Neuronal stem cell (in vitro differentiated cells): ENCODE measurements around the gene EYS.

Experiments
- DNase-seq: peaks from one replicate; pipeline ENCODE4 v3.0.0-alpha.2; 2013; ENCODE audit warnings: low spot score
- H2AFZ ChIP-seq: one replicate; pipeline ENCODE4 v1.6.1; 2013; ENCODE audit warnings: mild to moderate bottlenecking, low read length, inconsistent platforms
- H2AK5ac ChIP-seq: 2 replicates; pipeline ENCODE4 v1.6.1; 2013; ENCODE audit warnings: low read depth, mild to moderate bottlenecking, inconsistent platforms, low read length, moderate library complexity, mixed read lengths
- H2BK120ac ChIP-seq: 2 replicates; pipeline ENCODE4 v1.6.1; 2013; ENCODE audit warnings: low read depth, mild to moderate bottlenecking, inconsistent platforms, low read length, moderate library complexity, mixed read lengths
- H2BK12ac ChIP-seq: one replicate; pipeline ENCODE4 v1.6.1; 2013; ENCODE audit warnings: low read length, inconsistent platforms
- H2BK15ac ChIP-seq: 2 replicates; pipeline ENCODE4 v1.6.1; 2013; ENCODE audit warnings: mild to moderate bottlenecking, low read length, inconsistent platforms, mixed read lengths
- H2BK5ac ChIP-seq: one replicate; pipeline ENCODE4 v1.6.1; 2013; ENCODE audit warnings: inconsistent platforms, mild to moderate bottlenecking, low read length, moderate library complexity
- H3K14ac ChIP-seq: one replicate; pipeline ENCODE4 v1.6.1; 2013; ENCODE audit warnings: low read length, inconsistent platforms
- H3K18ac ChIP-seq: 2 replicates; pipeline ENCODE4 v1.6.1; 2013; ENCODE audit warnings: low read length, inconsistent platforms
- H3K23ac ChIP-seq: 2 replicates; pipeline ENCODE4 v1.6.1; 2013; ENCODE audit warnings: low read depth, mild to moderate bottlenecking, mixed read lengths, low read length, inconsistent platforms; ENCODE audit not compliant: poor library complexity
- H3K27ac ChIP-seq: replicated peaks from 3 replicates; pipeline ENCODE4 v1.5.1; 2013; ENCODE audit warnings: low read length, inconsistent platforms
- H3K27me3 ChIP-seq, 3 experiments: 2 replicates each; pipeline ENCODE4 v1.6.1; 2013; ENCODE audit warnings: low read length in 3 of 3, mild to moderate bottlenecking in 2 of 3, inconsistent platforms in 1 of 3, low read depth in 1 of 3, mixed read lengths in 1 of 3, moderate library complexity in 1 of 3; ENCODE audit not compliant: control insufficient read depth in 3 of 3, insufficient read depth in 3 of 3
- H3K36me3 ChIP-seq, 2 donors: replicated peaks in 1 of 2; 2 replicates each; pipeline ENCODE4 v1.6.1; 2013; ENCODE audit warnings: low read length in 2 of 2; ENCODE audit not compliant: control insufficient read depth in 2 of 2, insufficient read depth in 2 of 2
- H3K4ac ChIP-seq: 2 replicates; pipeline ENCODE4 v1.6.1; 2013; ENCODE audit warnings: inconsistent platforms, mild to moderate bottlenecking, low read length, moderate library complexity
- H3K4me1 ChIP-seq, 2 donors: 1 replicate in 1 of 2; 2 replicates in 1 of 2; pipeline ENCODE4 v1.6.1; 2013; ENCODE audit warnings: low read length in 2 of 2, low read depth in 1 of 2; ENCODE audit not compliant: control insufficient read depth in 2 of 2, insufficient read depth in 1 of 2
- H3K4me2 ChIP-seq: one replicate; pipeline ENCODE4 v1.6.1; 2013; ENCODE audit warnings: mild to moderate bottlenecking, low read length, inconsistent platforms; ENCODE audit not compliant: insufficient read depth, poor library complexity, severe bottlenecking
- H3K4me3 ChIP-seq, 2 donors: 2 replicates each; pipeline ENCODE4 v1.5.1; 2013; ENCODE audit warnings: low read length in 2 of 2, mild to moderate bottlenecking in 2 of 2, inconsistent platforms in 1 of 2, moderate library complexity in 1 of 2
- H3K79me1 ChIP-seq: one replicate; pipeline ENCODE4 v1.6.1; 2013; ENCODE audit warnings: low read depth, mild to moderate bottlenecking, inconsistent platforms, low read length, moderate library complexity
- H3K9ac ChIP-seq: one replicate; pipeline ENCODE4 v1.6.1; 2013; ENCODE audit warnings: mild to moderate bottlenecking, low read depth, low read length, inconsistent platforms; ENCODE audit not compliant: poor library complexity
- H3K9me3 ChIP-seq, 2 donors: replicated peaks in 1 of 2; 2 replicates each; pipeline versions ENCODE3 to v1.6.1; 2013; ENCODE audit warnings: low read length in 2 of 2, mild to moderate bottlenecking in 2 of 2, inconsistent platforms in 1 of 2, low read depth in 1 of 2, mixed read lengths in 1 of 2, moderate library complexity in 1 of 2; ENCODE audit not compliant: control insufficient read depth in 2 of 2, insufficient read depth in 1 of 2
- H4K8ac ChIP-seq: one replicate; pipeline ENCODE4 v1.6.1; 2013; ENCODE audit warnings: low read depth, mild to moderate bottlenecking, inconsistent platforms, low read length, moderate library complexity
- H4K91ac ChIP-seq: one replicate; pipeline ENCODE4 v1.6.1; 2013; ENCODE audit warnings: low read length, low read depth, mild to moderate bottlenecking, inconsistent platforms; ENCODE audit not compliant: poor library complexity
- WGBS, 2 donors: extraction: QIAGEN DNeasy Blood & Tissue Kit; methylation state at CpG; one replicate each; pipeline ENCODE4 v1.1.7; 2013; ENCODE audit warnings: missing lambda C conversion rate in 2 of 2, mixed read lengths in 1 of 2; ENCODE audit not compliant: insufficient read length in 2 of 2, insufficient replicate concordance in 1 of 2; ENCODE audit errors: extremely low coverage in 2 of 2; 5-methylcytosine and 5-hydroxymethylcytosine counted together

Gene EYS

DNA sequence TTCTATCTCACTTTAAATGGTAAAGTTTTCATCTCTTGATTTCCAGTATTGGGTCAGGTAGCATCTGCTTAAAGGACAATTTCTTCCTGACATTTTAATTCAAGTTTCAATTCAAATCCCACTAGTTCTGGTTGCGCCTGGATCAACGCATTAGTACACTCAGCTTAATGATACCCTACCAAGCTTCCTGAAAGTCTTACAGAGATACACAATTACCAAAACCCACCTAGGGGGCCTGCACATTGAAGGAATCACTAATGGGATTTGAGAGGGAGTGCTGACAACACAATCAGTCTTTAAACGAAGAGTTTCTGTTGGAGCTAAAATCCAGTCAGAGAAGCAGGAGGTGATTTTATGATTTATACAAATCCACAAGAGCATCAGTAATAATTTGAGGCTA, 1778.4 kb downstream of the EYS start:
- WGBS, 2 donors: no CpG with 5 or more reads among the region's 3 CpGs
- Histone ChIP-seq H2AK5ac (no peak overlapping the region), H3K4me2 (no peak overlapping the region), H3K36me3 (no peaks in the 10 kb centered on the region), H3K14ac (no peak overlapping the region), H4K8ac (no peak overlapping the region), H3K27me3 (no peaks in the 10 kb centered on the region), H3K27ac (peak overlapping the region; percentile 34), H3K4ac (no peak overlapping the region), H2AFZ (peak overlapping the region; percentile 14), H3K4me3 (no peak overlapping the region), H2BK120ac (no peak overlapping the region), H3K18ac (no peak overlapping the region), H2BK12ac (no peak overlapping the region), H3K4me1 (peaks cover 0 to 1% of the 10 kb centered on the region in 2 donors), H3K9ac (no peak overlapping the region), H3K9me3 (no peaks in the 10 kb centered on the region), H3K23ac (no peak overlapping the region), H2BK15ac (no peak overlapping the region), H2BK5ac (no peak overlapping the region), H3K79me1 (no peaks in the 10 kb centered on the region), H4K91ac (no peak overlapping the region)
- DNase-seq: no peak

DNA sequence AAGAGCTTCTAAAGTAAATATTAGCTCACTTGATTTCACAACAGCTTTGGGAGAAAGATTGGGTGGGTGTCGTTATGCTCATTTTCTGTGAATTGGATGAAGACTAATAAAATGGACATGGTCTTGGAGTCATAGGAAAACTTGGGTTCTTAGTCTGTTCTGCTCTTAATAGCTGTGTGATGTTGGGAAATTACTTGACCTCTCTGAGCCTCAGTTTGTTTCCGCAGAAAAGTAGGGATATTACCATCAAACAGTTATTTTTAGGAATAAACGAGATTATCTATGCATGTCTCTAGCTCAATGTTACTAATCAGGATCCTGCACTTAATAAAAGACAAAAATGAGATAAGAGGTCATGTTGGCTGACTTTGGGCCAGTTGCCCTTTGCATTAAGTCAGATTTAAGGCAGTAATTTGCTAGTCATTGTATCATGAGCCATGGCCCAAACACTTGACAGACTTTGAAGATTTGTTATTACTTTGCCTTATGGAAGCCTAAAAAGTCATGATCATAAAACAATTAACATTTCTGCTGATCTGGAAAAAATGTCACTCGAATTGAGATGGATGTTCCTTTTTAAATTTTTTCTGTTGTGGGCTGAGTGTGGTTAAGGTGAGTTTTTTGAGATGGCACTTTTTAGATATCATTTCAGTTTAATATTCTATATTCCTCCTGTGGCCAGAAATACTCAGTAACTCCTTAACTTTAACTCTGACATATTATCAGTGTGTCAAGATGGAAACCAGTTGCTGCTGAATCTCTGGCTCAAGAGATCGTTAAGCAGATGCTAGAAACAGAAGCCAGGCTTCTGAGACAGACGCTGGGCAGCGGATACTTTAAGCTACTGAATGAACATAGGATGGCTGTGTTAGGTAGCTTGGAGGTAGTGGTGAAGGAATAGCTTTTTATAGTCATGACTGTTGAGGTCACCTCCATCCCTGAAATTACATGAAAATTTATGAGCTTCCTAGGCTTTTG, 1779.8 kb downstream of the EYS start:
- Histone ChIP-seq H3K9me3 (no peaks in the 10 kb centered on the region), H2AFZ (no peak overlapping the region), H3K4ac (no peak overlapping the region), H3K23ac (no peak overlapping the region), H3K27me3 (no peaks in the 10 kb centered on the region), H2BK5ac (no peak overlapping the region), H3K4me1 (peaks cover 0 to 1% of the 10 kb centered on the region in 2 donors), H3K18ac (no peak overlapping the region), H3K79me1 (no peaks in the 10 kb centered on the region), H2BK120ac (no peak overlapping the region), H3K9ac (no peak overlapping the region), H2BK12ac (no peak overlapping the region), H3K4me3 (no peak overlapping the region), H2BK15ac (no peak overlapping the region), H4K8ac (no peak overlapping the region), H2AK5ac (no peak overlapping the region), H3K14ac (no peak overlapping the region), H3K27ac (no peak overlapping the region), H3K4me2 (no peak overlapping the region), H3K36me3 (no peaks in the 10 kb centered on the region), H4K91ac (no peak overlapping the region)
- DNase-seq: no peak
- no CpG with 5 or more reads among the region's 7 CpGs for WGBS, 2 donors

DNA sequence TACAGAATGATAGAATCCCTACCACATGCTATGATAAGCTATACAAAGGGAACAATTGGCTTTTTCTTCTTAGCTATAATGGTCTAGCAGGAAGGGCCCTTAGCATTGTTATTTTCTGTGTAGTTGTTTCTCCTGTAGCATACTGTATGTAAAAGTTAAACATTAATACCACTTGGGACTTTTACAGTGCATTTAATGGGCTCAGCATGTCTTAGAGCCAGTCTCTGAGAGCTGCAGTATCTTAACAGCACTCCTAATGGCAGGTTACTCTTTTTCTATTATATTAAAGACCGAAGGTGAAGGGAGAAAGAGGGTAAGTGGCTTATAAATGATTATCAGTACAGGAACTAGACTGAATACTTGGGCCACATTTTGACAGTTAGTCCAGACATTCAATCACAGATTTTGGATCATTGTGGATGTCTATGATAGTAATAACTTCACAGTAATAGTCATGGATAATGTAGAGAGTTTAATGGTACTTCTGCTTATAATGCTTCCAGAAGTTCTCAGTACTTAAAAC, 1780.7 kb downstream of the EYS start:
- Histone ChIP-seq H2BK15ac (no peak overlapping the region), H3K9ac (no peak overlapping the region), H4K91ac (no peak overlapping the region), H2BK120ac (no peak overlapping the region), H3K79me1 (no peaks in the 10 kb centered on the region), H2AK5ac (no peak overlapping the region), H3K23ac (no peak overlapping the region), H3K18ac (no peak overlapping the region), H3K14ac (no peak overlapping the region), H3K27me3 (no peaks in the 10 kb centered on the region), H3K4ac (no peak overlapping the region), H4K8ac (no peak overlapping the region), H3K9me3 (no peaks in the 10 kb centered on the region), H2AFZ (no peak overlapping the region), H3K36me3 (no peaks in the 10 kb centered on the region), H2BK5ac (no peak overlapping the region), H3K27ac (no peak overlapping the region), H2BK12ac (no peak overlapping the region), H3K4me1 (peaks cover 0 to 1% of the 10 kb centered on the region in 2 donors), H3K4me2 (no peak overlapping the region), H3K4me3 (no peak overlapping the region)
- DNase-seq: no peak
- WGBS, 2 donors: no CpG with 5 or more reads among the region's 1 CpG

GRCh38 chr6:63923139-63923739, 1783.8 kb downstream of the EYS start:
- H4K91ac ChIP-seq: no peak overlapping the region
- no peak overlapping the region for H3K4me2 ChIP-seq
- H2BK120ac ChIP-seq: no peak overlapping the region
- no peak overlapping the region for H3K4me3 ChIP-seq
- H3K36me3 ChIP-seq: no peaks in the 10 kb centered on the region
- no peak overlapping the region for H3K27ac ChIP-seq
- no peak overlapping the region for H2AFZ ChIP-seq
- no peak overlapping the region for H4K8ac ChIP-seq
- H3K14ac ChIP-seq: no peak overlapping the region
- H3K9me3 ChIP-seq: no peaks in the 10 kb centered on the region
- H3K27me3 ChIP-seq: no peaks in the 10 kb centered on the region
- H3K23ac ChIP-seq: no peak overlapping the region
- peaks cover 0 to 2% of the 10 kb centered on the region in 2 donors for H3K4me1 ChIP-seq
- no peak for DNase-seq
- no peak overlapping the region for H3K4ac ChIP-seq
- no peak overlapping the region for H3K9ac ChIP-seq
- H3K18ac ChIP-seq: no peak overlapping the region
- no peak overlapping the region for H2BK15ac ChIP-seq
- H2BK5ac ChIP-seq: no peak overlapping the region
- WGBS, 2 donors: no CpG with 5 or more reads among the region's 6 CpGs
- no peaks in the 10 kb centered on the region for H3K79me1 ChIP-seq
- H2AK5ac ChIP-seq: no peak overlapping the region
- no peak overlapping the region for H2BK12ac ChIP-seq
